GM19193 (cell line): ENCODE data around the gene DOCK2.

Experiments
- POLR2A ChIP-seq: IDR thresholded peaks from 4 replicates; pipeline ENCODE4 v1.6.1; 2011; ENCODE audit not compliant: insufficient read depth, insufficient read length; ENCODE audit errors: extremely low read depth

Gene DOCK2

DNA sequence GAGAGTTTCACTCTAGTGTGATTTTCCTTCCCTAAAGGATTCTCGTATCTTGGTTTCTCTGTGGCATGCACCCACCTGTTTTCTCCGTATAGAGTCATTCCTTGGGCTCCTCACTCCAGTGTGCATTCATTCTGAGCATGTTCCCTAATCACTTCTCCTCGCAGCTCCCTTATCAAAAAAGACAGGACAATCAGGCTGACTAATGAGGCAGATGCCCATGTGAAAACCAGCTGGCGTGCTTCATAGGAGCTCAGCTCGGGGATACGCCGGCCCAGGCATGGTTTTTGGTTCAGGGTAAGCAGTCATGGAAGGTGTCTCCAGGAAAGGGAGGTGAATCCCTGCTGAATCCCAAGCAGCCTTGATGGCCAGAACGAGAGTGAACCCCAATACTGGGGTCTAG, 384.4 kb downstream of the DOCK2 start:
- TF ChIP-seq POLR2A: no peak

DNA sequence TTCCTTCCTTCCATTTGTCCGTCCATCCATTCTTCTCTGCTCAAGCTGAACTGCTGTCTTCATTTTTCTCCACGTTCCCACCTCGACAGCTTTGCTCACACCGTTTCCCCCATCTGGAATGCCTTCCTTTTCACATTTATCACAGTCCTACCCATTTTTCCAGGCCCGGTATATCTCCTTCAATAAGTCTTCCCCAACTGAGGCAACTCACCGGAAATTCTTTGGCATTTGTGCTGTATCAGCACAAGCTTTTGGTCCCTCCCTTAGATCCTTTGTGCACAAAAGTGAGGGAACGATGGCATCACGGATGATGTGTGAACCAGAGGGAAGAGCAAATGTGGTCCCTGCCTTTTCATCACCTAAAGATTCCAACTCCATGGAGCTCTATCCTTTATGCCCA, 388.8 kb downstream of the DOCK2 start:
- no peak for TF ChIP-seq POLR2A

DNA sequence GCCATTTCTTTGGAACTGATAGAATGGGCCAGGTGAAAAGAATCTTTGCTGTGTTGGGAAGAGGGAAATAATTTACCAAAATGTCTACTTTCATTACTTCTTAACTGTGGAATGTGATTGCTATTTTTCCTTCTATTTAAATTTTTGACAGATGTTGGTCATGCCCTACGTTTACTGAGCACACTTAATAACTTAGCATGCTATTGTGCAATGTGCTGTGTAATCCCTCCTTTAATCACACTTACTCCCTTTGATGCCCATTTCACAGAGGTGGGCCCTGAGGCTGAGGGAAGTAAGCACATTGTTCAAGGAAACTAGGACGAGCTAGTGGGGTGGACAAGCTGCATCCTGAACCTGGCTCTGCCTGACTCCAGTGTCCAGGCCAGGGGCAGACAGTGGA, 391.0 kb downstream of the DOCK2 start:
- TF ChIP-seq POLR2A: no peak

DNA sequence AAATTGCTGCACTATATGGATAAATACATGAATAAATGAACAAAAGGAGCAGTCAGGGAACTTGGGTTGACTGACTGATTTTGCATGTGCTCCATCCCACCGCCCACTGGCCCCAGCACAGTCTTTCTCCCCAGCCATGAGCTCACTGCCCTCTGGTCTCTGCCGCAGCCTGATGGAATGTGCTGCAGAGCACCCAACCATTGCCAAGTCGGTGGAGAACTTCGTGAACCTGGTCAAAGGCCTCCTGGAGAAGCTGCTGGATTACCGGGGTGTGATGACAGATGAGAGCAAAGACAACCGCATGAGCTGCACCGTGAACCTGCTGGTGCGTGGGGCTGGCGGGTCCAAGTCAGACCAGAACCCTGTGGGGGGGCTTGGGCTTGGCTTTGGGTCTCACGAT, 397.2 kb downstream of the DOCK2 start:
- TF ChIP-seq POLR2A: no peak

DNA sequence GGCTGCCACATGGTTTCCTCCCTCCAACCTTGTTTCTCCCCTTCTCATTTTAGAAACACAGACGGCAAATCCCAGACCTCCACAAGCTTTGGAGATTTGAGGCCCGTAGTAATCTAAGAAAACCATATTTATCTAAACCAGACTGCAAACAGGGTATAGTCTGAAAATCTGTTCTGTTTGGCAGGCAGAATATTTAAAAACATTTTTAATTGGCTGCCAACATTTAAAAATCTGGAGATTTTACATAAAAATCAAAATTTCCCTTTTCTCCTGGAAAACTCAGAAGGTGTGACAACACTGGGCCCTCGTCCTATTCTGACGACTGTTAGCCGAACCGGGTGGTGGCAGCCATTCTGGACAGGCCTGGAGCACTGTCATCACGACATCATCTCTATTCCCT, 401.2 kb downstream of the DOCK2 start:
- TF ChIP-seq POLR2A: no peak

DNA sequence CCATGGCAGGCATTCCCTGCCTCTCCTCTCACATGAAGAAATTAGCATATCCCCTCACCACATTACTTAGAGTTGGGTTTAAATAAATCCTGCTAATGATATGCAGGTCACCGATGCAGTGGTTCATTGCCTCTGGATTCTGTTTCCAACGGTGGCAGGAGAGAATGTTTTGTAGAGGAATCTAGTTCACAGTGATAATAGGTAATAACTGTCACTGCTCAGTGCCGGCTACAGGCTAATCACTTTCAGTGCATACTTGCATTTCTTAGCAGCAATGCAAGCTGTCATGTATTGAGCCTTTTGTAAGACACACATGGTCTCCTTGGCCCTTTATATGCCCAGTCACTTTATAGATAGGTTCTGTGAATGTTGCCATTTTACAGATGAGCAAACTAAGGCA, 402.8 kb downstream of the DOCK2 start:
- TF ChIP-seq POLR2A: no peak

DNA sequence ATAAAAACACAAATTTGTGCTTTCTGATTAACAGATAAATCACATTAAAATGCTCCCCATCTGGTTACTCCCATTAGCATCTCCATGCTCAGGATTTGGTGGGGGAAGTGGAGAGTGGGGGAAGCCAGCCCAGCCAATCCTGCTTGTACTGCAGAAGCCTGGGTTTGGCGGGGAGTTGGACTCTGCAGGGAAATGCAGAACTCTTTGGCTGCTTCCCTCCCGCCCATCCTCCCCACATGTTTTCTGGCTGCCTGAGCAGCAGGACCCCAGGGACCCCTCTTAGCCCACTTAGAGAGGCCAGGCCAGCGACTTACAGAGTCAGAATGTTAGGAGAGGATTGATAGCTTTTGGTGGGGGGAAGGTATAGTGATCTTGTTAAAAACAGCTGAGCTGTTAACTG, 409.2 kb downstream of the DOCK2 start:
- no peak for TF ChIP-seq POLR2A

DNA sequence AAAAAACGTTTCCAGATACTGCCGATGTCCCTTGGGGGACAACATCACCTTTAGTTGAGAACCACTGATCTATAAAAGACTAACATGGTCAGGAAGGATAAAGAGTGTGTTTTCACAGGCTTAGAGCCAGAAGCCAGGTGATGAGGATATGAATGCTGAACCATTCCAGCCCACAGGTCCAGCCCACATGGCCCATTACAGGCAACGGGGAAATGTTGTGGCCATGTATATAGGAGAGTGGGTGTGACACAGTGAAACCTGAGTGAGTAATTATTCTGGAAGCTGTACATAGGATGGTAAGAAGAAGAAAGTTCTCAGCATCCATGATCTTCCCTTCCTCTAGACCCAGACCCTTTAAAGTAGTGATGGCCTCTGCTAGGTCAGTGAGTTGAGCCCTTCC, 412.6 kb downstream of the DOCK2 start:
- TF ChIP-seq POLR2A: no peak

DNA sequence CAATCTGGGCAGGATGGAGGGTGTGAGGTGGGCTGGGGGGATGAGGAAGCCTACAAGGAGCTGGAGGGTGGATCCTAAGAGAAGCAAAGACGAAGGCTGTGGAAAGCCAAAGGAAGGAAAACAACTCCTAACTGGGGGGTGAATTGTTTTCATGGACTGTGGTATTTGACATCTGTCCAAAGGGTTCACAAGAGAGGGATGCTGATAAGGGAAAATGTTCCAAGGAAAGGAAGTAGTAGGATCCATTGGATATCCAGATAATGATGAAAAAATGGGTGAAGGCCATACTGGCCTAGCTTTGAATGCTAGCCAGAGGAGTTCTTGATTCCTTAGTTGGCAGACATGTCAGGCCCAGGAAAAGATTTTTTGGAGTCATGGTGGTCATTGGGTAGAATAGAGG, 416.8 kb downstream of the DOCK2 start:
- TF ChIP-seq POLR2A: no peak

DNA sequence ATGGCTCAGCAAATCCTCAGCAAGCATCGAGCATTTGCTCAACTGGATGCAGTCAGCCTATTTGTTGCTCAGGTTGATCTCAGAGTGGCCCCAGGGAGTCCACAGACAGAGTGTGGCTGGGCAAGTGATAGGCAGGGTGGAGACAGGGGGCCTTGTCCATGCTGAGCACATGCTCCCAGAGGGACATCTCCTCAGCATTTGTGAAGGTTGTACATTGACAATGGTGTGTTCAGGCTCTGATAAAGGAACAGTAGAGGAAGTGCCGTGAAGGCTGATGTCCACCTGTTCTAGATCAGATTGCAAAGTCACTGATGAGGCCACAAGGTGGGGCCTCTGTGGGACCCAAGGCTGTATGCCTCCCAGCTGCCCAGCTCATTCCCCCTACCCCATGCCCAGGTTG, 418.5 kb downstream of the DOCK2 start:
- no peak for TF ChIP-seq POLR2A

DNA sequence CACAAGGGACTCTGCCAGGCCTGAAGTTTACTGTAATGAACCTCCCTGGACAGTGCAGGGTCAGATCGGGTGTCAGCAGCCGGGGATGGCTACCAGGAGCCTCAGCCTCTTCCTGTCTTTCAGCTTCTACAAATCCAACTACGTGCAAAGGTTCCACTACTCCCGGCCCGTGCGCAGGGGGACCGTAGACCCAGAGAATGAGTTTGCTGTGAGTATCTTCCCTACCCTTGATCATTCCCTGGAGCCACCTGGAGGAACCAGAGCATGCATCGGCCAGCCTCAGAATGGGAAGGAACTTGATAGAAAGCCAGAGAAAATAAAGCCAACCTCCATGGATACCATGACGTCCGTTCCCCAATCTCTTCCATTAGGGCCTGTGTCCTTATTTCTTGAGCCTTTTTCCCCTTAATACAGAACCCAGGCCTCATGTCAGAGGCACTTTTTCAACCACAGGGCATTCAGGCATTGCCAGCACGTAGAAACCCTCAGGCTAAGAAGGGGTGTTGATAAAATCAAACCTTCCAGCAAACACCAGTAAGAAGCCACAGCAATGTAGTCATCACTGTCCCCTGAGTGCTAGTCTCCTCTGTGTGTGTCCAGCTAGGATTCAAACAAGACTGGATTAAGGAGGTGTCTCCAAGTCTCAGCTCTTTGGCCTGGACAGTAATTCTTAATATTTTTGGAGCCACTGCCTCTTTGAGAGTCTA, 419.6 kb downstream of the DOCK2 start:
- no peak for TF ChIP-seq POLR2A

DNA sequence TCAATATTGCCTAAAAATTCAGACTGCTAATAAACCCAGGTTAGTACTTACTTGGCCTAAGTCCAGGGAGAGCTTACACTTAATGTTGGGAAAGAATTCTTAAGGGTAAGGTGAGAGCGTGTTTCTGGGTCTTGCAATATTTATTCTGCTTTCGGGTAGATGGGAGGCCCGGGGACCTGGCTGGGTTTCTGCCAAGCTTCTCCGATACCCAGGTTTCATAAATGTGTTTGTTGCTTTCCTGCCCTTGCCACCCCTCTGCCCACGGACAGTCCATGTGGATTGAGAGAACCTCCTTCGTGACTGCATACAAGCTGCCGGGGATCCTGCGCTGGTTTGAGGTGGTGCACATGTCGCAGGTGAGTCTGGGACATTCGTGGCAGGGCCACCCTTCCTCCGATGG, 420.2 kb downstream of the DOCK2 start:
- TF ChIP-seq POLR2A: no peak

DNA sequence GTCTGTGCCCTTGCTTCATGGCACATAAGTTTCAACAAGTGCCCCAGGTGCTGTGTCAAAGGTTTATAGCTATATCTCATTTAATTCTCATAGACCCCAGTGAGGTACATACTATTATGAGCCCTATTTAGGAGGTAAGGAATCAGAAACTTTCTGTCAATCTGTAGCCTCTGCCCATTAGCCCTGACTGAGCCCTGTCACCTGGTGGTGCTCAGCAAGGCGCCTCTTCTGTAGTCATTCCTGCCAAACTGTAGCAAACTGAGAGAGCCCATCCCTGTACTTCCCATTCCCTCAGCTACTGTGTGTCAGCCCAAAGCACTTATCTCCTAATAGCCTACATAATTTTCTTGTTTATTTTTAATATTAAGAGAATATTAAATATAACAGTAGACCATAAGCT, 422.1 kb downstream of the DOCK2 start:
- no peak for TF ChIP-seq POLR2A

DNA sequence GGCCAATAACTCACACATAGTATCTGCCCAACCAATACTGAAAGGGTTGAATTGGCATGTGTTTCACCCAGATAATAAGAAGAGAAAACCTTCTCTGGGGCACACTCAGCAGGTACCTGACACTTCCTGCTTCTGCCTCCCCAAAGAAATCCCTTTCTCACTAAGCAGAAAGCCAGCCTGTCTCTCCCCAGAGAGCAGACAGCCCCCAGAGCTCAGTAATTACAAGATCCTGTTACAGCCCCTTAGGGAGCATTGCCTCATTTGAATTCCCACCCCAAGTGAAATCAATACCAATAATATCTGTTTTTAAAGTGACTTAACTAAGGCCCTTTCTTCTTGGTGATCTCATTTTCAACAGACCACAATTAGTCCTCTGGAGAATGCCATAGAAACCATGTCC, 430.1 kb downstream of the DOCK2 start:
- no peak for TF ChIP-seq POLR2A

DNA sequence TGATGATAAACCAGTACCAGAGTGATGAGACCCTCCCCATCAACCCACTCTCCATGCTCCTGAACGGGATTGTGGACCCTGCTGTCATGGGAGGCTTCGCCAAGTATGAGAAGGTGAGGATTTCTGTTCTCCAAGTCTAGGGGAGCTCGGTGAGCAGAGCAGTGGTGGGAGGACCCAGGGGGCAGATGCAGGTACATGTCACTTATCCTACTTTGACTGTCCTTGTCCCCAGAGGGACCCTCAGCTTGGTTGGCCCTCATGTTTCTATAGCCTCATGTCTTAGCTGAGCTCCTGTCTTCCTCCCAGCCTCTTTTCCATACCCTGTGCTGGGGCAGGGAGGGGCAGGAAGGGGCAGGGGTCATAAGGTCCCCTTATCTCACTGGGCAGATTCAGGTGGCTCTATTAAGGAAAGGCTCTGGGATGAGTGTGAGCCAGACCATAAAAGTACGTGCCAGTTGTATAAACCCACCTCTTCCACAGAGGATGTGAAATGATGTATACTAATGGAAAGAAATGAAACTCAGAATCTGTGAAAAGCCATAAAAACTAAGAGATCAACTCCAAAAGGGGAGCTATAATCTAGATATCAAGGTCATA, 430.6 kb downstream of the DOCK2 start:
- TF ChIP-seq POLR2A: no peak

DNA sequence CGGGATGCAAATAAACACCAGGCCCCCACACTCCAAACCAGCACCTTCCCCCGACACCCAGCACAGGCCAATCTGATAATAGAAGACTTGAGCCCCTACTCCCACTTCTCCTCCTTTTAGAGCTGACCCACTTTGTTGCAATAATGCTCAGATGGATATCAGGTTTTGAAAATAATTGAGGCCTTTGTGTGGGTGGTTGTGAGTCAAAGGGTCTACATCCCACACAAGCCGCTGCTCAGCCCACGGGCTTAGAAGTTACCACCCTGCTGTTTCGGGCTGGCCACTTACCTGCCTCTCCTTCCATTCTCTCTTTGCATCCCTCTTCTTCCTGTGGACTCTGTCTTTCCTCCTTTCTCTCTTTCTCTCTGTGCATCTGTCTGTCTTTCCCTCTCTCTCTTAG, 432.4 kb downstream of the DOCK2 start:
- TF ChIP-seq POLR2A: no peak
